HG02943 (cell line): ENCODE data around the gene STIM2.

Experiments
- ATAC-seq: cut with Tn5 transposase; IDR thresholded peaks from one replicate; pipeline ENCODE4 v1.9.1; 2021; ENCODE audit warnings: mild to moderate bottlenecking, low read depth, moderate library complexity; ENCODE audit not compliant: unreplicated experiment

Gene STIM2

GRCh38 chr4:26836539-26836938, 24.1 kb upstream of the STIM2 start:
- ATAC-seq = no peak

- ATAC-seq = no peak
Measured at GRCh38 chr4:26837993-26838842, 22.4 kb upstream of the STIM2 start.

GRCh38 chr4:26839016-26839415, 21.6 kb upstream of the STIM2 start:
- no peak for ATAC-seq

DNA sequence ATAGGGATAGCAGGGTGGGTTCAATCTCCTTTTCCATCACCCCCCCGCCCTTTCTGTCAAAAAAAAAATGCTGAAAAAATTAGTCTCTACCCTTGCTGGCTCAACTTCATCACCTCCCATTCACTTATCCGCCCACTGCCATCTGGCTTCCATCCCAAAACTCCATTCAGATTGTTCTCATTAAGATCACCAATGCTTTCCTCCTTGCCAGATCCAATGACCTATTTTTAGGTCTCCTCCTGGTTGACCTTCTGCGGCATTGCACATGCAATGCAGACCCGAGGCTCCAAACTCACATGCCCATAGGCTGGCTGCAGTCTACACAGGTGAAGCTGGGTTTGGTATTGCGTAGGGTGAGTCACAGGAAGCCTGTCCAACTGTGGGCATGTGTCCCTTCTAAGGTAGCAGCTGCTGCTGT, 21.1 kb upstream of the STIM2 start:
- no peak for ATAC-seq

DNA sequence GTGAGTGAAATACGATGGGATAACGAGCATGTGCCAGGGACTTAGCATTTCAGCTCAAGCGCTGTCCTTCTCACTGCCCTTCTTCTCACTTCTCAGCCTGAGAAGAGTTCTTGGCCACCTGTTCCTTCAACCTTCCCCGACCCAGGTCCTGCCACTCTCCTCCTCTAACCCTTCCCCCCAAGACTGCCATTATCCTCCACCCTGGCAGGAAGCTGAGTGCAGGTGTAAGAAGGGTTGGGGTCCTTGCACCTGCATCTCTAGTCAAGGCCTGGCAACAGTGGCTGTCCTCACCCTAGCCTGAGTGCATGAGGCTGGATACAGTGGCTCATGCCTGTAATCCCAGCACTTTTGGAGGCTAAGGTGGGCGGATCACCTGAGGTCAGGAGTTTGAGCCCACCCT, 19.9 kb upstream of the STIM2 start:
- ATAC-seq = no peak

GRCh38 chr4:26842911-26843310, 17.7 kb upstream of the STIM2 start:
- no peak for ATAC-seq

- ATAC-seq = no peak
Measured at GRCh38 chr4:26850528-26850927, 10.1 kb upstream of the STIM2 start.

DNA sequence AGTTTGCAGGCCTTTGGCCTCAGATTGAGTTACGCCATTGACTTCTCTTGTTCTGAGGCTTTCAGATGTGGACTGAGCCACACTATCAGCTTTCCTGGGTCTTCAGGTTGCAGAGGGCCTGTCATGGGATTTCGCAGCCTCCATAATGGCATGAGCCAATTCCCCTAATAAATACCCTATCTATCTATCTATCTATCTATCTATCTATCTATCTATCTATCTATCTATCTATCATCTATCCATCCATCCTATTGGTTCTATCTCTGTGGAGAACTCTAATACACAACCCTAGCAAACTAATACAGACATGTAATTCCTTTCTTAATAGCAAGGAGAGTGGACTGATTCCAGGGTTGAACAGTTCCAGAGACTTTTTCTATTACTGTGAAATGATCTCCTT, 9.5 kb upstream of the STIM2 start:
- no peak for ATAC-seq

DNA sequence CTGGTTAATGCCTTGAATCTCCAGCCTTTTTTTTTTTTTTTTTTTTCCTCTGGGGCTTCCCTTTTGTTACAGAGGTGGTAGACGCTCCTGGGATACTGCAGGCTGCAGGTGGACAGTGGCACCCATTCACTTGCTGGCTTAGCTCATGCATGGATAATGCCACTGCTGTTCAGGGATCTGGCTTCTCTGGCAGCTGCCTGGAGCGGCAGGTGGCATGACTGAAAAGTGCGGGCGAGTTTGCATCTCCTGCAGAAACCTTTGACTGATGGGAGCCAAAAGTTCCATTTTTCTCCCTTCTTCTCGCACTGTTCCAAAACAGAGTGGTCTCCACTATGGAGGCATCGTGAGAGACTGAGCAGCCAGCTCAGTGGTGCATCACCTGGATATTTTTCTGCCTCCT, 5.9 kb upstream of the STIM2 start:
- no peak for ATAC-seq

GRCh38 chr4:26856906-26857277, 3.7 kb upstream of the STIM2 start:
- ATAC-seq = no peak

DNA sequence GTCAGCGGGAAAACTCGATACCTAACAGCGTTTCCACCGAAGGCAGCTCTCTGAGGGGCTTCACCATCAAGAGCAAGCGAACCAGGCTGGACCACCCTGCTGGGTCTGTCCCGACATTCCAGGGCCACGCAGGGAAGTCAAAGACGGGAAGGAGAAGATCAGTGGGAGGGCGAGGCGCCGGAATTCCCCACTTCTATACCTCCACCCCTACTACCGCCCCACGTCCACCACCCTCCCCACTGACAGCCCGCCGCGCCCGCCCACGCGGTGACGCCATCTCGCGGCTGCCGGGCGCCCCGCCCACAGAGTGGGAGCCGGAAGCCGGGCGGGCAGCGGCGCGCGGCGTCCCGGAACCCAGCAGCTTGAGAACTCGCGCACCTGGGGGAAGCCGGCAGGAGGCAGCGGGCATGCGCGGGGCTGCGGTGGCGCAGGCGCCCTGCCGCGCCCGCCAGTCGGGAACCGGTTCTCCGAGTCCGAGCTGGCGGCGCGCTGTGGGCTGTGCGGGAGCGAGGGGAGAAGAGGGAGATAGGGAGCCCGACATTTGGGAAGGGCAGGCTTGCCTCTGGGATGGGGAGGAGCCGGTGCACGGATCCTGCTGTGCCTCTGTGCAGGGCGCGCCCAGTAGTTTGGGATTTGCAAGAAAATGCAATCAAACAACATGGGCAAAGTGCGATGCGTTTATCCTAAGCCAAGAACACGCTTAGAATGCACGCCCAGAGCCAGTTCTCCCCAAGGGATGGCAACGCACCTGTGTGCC, 3.2 kb upstream of the STIM2 start:
- ATAC-seq = peak; percentile 43

DNA sequence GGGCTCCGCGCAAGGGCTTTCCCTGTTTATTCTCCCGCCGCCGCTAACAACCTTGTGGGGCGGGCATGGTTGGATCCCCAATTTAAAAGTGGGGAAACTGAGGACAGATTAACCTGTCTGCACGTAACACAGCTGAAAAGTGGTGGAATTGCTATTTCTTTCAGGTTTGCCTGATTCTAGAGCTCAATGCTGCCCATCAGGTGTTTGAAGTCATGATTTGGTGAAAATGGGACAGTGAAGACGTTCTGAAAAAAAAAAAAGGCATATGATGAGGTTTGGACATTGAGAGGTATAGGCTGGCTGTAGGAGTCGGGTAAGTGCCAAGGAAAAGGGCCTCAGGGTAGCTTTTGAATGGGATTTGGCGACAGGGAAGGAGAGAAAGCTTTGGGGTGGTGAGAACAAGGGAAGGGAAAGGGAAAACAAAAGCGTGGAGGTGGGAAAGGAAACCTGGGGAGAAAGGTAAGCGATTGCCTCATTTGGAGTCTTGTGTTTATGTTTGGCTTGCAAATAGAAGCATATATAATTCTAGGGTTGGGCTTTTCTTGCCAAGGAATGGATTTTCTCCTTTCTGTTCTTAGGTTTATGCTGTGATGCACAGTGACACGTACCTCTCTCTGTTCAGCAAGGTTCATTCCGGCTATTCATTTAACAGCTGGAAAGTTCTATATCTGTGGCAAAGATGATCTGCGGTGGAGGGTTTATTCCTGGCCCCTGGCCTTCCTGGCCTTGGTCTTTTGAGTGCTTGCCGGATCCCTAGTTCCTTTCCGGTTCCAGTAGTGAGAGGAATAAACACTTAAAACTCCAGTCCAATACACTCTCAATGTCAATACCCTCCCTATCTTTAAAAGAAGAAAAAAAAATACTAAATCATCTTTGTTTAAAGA, 2.4 kb upstream of the STIM2 start:
- ATAC-seq = no peak

DNA sequence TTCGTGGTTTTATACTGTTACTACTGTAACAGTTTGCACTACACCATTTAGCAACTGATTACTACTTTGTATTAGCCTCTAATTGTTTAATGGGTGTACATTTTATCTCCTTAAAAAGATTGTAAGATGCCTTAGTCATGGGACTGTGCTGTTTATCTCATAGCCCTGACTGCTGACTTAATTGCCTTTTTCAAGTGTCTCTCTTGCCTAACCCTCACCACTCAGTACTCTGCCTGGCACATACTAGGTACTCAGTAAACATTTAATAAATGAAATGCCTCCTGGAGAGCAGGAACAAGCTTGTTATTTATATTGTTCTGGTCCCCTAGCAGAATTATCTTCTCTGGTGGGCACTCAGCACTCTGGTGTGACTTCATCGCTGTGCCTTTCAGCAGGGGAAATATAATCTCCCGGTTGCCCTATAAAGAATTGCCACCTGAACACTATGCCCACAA, 1.7 kb upstream of the STIM2 start:
- no peak for ATAC-seq

- no peak for ATAC-seq
Measured at GRCh38 chr4:26859762-26860156, 882 bp upstream of the STIM2 start.

GRCh38 chr4:26860922-26861433, 337 bp downstream of the STIM2 start:
- ATAC-seq = peak; percentile 18

GRCh38 chr4:26861434-26862186, 969 bp downstream of the STIM2 start:
- ATAC-seq = peak; percentile 39

DNA sequence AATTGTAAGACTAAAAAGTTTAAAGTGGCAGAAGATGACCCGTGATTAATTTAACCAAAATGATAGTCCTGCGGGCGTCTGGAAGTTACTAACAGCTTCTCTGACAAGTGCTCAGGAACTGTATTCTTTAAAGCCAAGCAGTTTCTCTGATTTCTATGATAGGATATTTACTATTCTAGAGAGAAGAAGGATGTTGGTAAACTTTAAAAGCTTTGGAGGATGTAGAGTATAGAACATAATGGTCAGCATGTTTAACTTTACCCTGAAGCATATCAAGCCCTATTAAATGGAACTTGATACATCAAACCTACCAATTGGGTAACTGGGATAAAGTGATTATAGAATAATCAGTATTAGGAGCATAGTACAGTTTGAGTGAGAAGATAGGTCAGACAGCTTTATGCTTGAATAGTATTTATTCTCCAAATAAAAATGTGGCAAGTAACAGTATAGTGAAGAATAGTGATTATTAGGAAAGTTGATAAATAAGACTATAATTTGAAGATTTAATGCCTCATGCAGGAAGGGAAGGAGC, 1.8 kb downstream of the STIM2 start:
- ATAC-seq = no peak

GRCh38 chr4:26863512-26863911, 2.9 kb downstream of the STIM2 start:
- ATAC-seq = no peak

DNA sequence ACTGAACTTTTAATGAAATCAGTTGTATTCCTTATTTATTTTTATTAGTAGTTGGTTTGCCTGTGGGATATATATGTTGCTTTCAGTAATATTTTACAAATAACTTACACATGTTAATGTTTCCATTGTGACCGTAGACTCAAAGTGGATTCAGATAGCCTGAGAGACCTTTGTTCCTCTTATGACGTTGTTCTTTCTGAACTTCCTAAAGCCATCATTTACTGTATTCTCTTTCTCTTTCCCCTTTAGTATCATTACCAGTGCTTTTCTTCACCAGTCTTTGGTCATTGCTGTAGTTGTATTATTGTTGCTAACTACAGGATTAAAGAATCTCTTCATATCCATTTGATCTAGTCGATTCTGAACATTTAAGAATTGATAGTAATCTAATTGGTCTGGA, 4.3 kb downstream of the STIM2 start:
- ATAC-seq = no peak

- no peak for ATAC-seq
Measured at GRCh38 chr4:26866203-26866602, 5.6 kb downstream of the STIM2 start.
